H1 (cell line): ENCODE measurements around the gene SLC1A6. TPM values are rescaled to one million over a fixed set of nuclear protein-coding genes. Genes with fewer than 3 reads are reported as not detected.

ENCODE experiments used
- CBX8 ChIP-seq: fragments of 300-800, 300-1000 bp; sonication (generic); IDR thresholded peaks from 2 replicates; pipeline ENCODE4 v1.7.1; 2016; ENCODE audit warnings: low read depth, low read length, borderline replicate concordance
- CTCF ChIP-seq, 3 experiments: IDR thresholded peaks; 1 replicate in 2 of 3; 2 replicates in 1 of 3; pipeline versions ENCODE4 v1.5.1 to v1.6.1; 2011; ENCODE audit warnings: low read length in 3 of 3, mild to moderate bottlenecking in 3 of 3, inconsistent platforms in 2 of 3, low read depth in 1 of 3, moderate library complexity in 1 of 3; ENCODE audit not compliant: insufficient read depth in 1 of 3; ENCODE audit errors: control extremely low read depth in 1 of 3
- EGR1 ChIP-seq: IDR thresholded peaks from 2 replicates; pipeline ENCODE4 v1.6.1; 2011; ENCODE audit warnings: low read depth, low read length, borderline replicate concordance
- NANOG ChIP-seq: IDR thresholded peaks from 2 replicates; pipeline ENCODE4 v1.6.1; 2011; ENCODE audit warnings: low read length, low read depth, mild to moderate bottlenecking, inconsistent platforms; ENCODE audit not compliant: insufficient read depth, poor library complexity, severe bottlenecking
- RXRA ChIP-seq: IDR thresholded peaks from 2 replicates; pipeline ENCODE4 v1.6.1; 2011; ENCODE audit warnings: low read depth, mild to moderate bottlenecking, low read length, moderate library complexity; ENCODE audit not compliant: insufficient read depth
- SP1 ChIP-seq: IDR thresholded peaks from 2 replicates; pipeline ENCODE4 v1.6.1; 2011; ENCODE audit warnings: low read depth, low read length
- TAF7 ChIP-seq: optimal IDR thresholded peaks from 2 replicates; pipeline ENCODE3; 2011; ENCODE audit warnings: low read depth, mild to moderate bottlenecking, inconsistent platforms, low read length, moderate library complexity, borderline replicate concordance
- ZNF274 ChIP-seq: IDR thresholded peaks from 2 replicates; pipeline ENCODE4 v1.7.0; 2012; ENCODE audit warnings: low read length, borderline replicate concordance; ENCODE audit errors: extremely low read depth
- polyA plus RNA-seq, 7 experiments: library from polyadenylated mRNA; depleted of rRNA in 3 of 7; stranded (reverse) in 5 of 7; unstranded in 2 of 7; fragments of >200 nt in 5 of 7; fragments of 200-250 nt in 2 of 7; gene quantifications; 1 replicate in 5 of 7; 2 replicates in 1 of 7; 4 replicates in 1 of 7; pipeline versions ENCODE4 v1.2.1 to v1.2.3, GENCODE V29; 2011 to 2013; ENCODE audit warnings: missing spikeins in 2 of 7, mixed read lengths in 2 of 7
- total RNA-seq: library from RNA; stranded (reverse); fragmentation: NEBNext Ultra II Directional; extraction: Animal tissue kit (Norgen Biotek cat#: 25700); gene quantifications from 2 replicates; pipeline ENCODE4 v1.2.1, GENCODE V29; 2021
- TF ChIP-seq, protein P1 (sequence below): IDR thresholded peaks from 2 replicates; pipeline ENCODE4 v1.6.1; 2012; ENCODE audit warnings: low read length, inconsistent platforms
- TF ChIP-seq, protein P2 (sequence below): IDR thresholded peaks from 2 replicates; pipeline ENCODE4 v1.6.1; 2011; ENCODE audit warnings: low read length, improper control_type of control experiment

SLC1A6 gene
- total and polyA plus RNA-seq, 2 of the 8 experiments (the other 6 are each of a cell fraction or from before 2014, with no cell fraction given): 14.0 to 26.6 TPM

DNA sequence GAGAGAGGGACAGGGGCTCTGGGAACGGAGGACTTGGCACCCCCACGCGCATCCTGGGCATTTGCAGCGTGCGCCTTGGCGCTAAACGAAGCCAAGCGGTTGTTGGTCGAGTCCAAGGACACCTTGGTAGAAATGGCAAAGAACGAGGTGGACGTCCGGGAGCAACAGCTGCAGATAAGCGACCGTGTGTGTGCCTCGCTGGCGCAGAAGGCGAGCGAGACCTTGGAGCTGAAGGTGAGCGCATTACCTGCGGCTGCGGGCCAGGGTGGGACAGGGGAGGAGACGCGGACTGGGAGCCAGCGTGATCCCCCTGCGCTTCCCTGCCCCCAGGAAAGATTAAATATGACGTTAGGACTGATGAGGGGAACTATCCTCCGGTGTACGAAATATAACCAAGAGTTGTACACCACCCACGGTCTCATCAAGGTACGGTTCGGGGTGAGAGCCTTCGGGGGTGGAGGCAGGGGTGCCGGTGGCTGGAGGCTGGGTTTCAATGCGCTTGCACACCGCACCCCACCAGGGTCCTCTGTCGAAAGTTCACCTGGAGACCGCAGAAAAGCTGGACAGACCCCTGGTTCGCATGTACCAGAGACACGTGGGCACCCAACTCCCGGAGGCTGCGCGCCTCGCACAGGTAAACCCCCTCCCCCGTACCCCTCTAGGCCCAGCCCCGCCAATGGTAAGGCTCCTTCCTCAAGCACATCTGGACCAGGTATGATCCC is 41.8 kb upstream of the SLC1A6 start (continued):
- no peak for TF ChIP-seq RXRA
- no peak for TF ChIP-seq EGR1
- TF ChIP-seq CBX8: no peak
- TF ChIP-seq SP1: no peak
- TF ChIP-seq, protein P1, sequence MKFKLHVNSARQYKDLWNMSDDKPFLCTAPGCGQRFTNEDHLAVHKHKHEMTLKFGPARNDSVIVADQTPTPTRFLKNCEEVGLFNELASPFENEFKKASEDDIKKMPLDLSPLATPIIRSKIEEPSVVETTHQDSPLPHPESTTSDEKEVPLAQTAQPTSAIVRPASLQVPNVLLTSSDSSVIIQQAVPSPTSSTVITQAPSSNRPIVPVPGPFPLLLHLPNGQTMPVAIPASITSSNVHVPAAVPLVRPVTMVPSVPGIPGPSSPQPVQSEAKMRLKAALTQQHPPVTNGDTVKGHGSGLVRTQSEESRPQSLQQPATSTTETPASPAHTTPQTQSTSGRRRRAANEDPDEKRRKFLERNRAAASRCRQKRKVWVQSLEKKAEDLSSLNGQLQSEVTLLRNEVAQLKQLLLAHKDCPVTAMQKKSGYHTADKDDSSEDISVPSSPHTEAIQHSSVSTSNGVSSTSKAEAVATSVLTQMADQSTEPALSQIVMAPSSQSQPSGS: no peak
- no peak for TF ChIP-seq ZNF274
- TF ChIP-seq CTCF (IDR thresholded peaks at IDR 0.05; ENCODE audit: control extremely low read depth in 1 of 3, insufficient read depth in 1 of 3, low read depth in 1 of 3, low read length in 3 of 3): no peak
- TF ChIP-seq, protein P2, sequence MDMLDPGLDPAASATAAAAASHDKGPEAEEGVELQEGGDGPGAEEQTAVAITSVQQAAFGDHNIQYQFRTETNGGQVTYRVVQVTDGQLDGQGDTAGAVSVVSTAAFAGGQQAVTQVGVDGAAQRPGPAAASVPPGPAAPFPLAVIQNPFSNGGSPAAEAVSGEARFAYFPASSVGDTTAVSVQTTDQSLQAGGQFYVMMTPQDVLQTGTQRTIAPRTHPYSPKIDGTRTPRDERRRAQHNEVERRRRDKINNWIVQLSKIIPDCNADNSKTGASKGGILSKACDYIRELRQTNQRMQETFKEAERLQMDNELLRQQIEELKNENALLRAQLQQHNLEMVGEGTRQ: no peak
- TF ChIP-seq TAF7: no peak
- TF ChIP-seq NANOG: no peak
